Fibroblast of the aortic adventitia (primary cell): Measurements from ENCODE around the gene ZNF407. TPM values are rescaled to one million over a fixed set of nuclear protein-coding genes. Genes with fewer than 3 reads are reported as not detected.

Experiments
- DNase-seq: peaks from one replicate; pipeline ENCODE4 v3.0.0-alpha.2; 2010; ENCODE audit warnings: low read depth
- H3K4me3 ChIP-seq: 2 replicates; pipeline ENCODE4 v1.5.1; 2011; ENCODE audit warnings: low read depth, mild to moderate bottlenecking, control low read depth, low read length, moderate library complexity
- CTCF ChIP-seq: IDR thresholded peaks from 2 replicates; pipeline ENCODE4 v1.5.1; 2011; ENCODE audit warnings: mild to moderate bottlenecking, low read length, control low read depth, inconsistent platforms; ENCODE audit not compliant: insufficient read depth
- total RNA-seq: library from RNA; depleted of rRNA; stranded (reverse); fragments of >200 nt; gene quantifications from 2 replicates; pipeline ENCODE4 v1.2.3, GENCODE V29; 2012; ENCODE audit warnings: low replicate concordance

ZNF407 gene
- total RNA-seq, 1 donor = 21.7 TPM

DNA sequence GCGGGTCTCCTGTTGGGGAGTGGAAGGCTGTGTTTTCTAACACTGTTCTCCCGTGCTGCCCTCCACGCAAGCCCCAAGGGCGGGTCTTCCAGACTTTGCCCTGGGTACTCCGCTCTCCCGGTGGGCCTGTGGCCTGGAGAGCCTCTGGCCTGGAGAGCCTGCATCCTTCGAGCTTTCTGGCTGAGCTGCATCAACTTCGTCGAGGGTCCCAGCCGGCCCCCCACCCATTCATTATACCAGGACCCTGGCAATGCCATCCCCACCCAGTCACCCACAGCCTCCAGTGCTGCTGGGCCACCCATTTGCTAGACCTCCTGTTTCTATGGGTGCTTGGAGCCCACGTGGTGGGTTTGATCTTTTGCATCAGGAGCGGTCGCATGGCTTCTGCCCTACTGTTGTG is 509.1 kb downstream of the ZNF407 start:
- H3K4me3 ChIP-seq = no peak overlapping the region
- no peak for DNase-seq
- no peak for TF ChIP-seq CTCF

GRCh38 chr18:75107196-75107930 is 509.7 kb downstream of the ZNF407 start:
- H3K4me3 ChIP-seq = no peak overlapping the region
- no peak for DNase-seq
- no peak for TF ChIP-seq CTCF

GRCh38 chr18:75107931-75108276 is 510.2 kb downstream of the ZNF407 start:
- no peak for TF ChIP-seq CTCF
- H3K4me3 ChIP-seq = no peak overlapping the region
- no peak for DNase-seq

DNA sequence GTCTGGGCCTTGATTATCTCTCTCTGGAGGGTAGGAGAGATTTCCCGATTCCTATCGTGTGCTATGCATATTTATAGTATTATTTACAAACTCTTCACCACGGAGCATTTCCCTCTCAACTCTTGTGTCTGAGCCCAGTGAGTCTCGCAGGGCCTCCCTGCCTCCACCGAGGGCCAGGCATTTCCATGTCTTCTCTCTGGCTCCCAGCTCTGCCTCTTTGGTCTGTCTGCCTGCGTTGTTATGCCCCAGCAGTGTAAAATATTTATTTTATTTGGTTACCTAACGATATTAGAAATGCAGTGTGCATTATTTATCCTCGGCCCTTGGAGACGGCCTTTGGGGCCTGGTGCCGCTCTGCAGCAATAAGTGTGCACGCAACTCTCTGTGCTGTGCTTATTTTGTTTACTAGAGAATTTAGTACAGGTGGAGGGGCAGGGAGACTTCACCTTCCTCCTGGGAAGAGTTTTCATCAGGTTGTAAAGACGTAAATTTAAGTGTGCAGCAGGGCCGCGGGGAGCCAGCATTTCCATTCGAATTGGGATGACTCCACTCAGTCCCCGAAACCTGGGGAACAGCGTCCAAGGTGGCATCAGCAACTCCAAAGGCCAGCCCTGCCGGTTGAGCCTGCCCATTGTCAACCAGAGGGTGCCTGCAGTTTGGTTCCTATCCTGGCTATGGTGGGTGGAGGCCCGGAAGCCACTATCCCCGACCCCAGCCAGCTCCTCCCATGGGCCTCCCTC is 511.1 kb downstream of the ZNF407 start:
- no peak for DNase-seq
- no peak for TF ChIP-seq CTCF
- no peak overlapping the region for H3K4me3 ChIP-seq

- H3K4me3 ChIP-seq = no peak overlapping the region
- DNase-seq = no peak
- TF ChIP-seq CTCF = no peak
These were observed 511.6 kb downstream of the ZNF407 start for GRCh38 chr18:75109319-75109691.

DNA sequence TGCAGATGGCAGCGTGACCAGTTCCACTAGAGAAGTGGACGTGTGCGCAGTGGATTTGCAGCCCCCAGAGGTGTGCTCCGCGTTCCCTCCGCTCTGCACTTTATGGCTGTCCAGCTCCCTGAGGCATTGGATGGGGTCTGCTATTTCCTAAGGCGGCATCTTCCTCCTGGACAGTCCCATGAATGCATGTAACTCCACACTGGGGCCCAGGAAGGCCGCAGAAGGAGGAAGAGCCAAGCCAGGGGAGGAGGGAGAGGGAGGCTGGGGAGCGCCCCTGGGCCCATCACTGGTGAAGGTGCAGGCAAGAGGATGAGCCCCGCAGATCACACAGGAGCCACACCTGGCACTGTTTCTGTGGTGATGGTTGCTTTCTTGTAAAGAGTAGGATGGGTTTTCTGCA is 512.1 kb downstream of the ZNF407 start:
- DNase-seq = no peak
- no peak for TF ChIP-seq CTCF

More for the DNA sequence above, 512.1 kb downstream of the ZNF407 start:
- H3K4me3 ChIP-seq = no peak overlapping the region
